CD8-positive, alpha-beta memory T cell (primary cell): ENCODE measurements around the gene TMEM212. TPM values are rescaled to one million over a fixed set of nuclear protein-coding genes. Genes with fewer than 3 reads are reported as not detected.
A peak's percentile ranks its signal among the peaks of the same experiment; 100 is the strongest.
"Not testable (repeated sequence)": the region's sequence is repeated elsewhere in the genome, so short reads cannot be mapped to it uniquely, and the experiment has no call there.

ENCODE experiments used
- CTCF ChIA-PET: fragments of 350-600 bp; sonication (Branson Sonifier 250); formaldehyde crosslinking; loops from one replicate; lab custom pipeline; 2021; ENCODE audit warnings: antibody characterized with exemption; lab: Charles Lee
- POLR2A ChIA-PET: fragments of 350-600 bp; sonication (Branson Sonifier 250); formaldehyde crosslinking; loops from one replicate; lab custom pipeline; 2021; ENCODE audit warnings: antibody characterized with exemption; lab: Charles Lee
- DNase-seq, 5 donors: peaks; one replicate each; pipeline versions ENCODE4 v3.0.0 to v3.0.0-alpha.2; 2020 to 2022; ENCODE audit warnings: mixed read lengths in 1 of 5
- H3K27ac ChIP-seq: one replicate; pipeline ENCODE4 v1.7.0; 2013; ENCODE audit warnings: low read depth, mild to moderate bottlenecking, low read length, moderate library complexity
- H3K27me3 ChIP-seq: 2 replicates; pipeline ENCODE4 v1.7.0; 2013; ENCODE audit warnings: low read length, mild to moderate bottlenecking; ENCODE audit not compliant: insufficient read depth, poor library complexity, severe bottlenecking
- H3K36me3 ChIP-seq: 2 replicates; pipeline ENCODE4 v1.7.0; 2013; ENCODE audit warnings: mild to moderate bottlenecking, low read length, moderate library complexity; ENCODE audit not compliant: insufficient read depth
- H3K4me1 ChIP-seq: 2 replicates; pipeline ENCODE4 v1.7.0; 2013; ENCODE audit warnings: mild to moderate bottlenecking, low read length, moderate library complexity; ENCODE audit not compliant: insufficient read depth
- H3K4me3 ChIP-seq: 2 replicates; pipeline ENCODE4 v1.7.0; 2013; ENCODE audit warnings: mild to moderate bottlenecking, low read length
- H3K9me3 ChIP-seq: 2 replicates; pipeline ENCODE4 v1.7.0; 2013; ENCODE audit warnings: mild to moderate bottlenecking, low read length
- H3K27ac Mint-ChIP-seq, 8 donors: one replicate each; pipeline ENCODE4 v1.8.0; 2020 to 2021; ENCODE audit warnings: mixed read lengths in 8 of 8, mild to moderate bottlenecking in 6 of 8, inconsistent platforms in 3 of 8, moderate library complexity in 3 of 8
- H3K27me3 Mint-ChIP-seq, 2 donors: one replicate each; pipeline ENCODE4 v1.8.0; 2020 to 2021; ENCODE audit warnings: mixed read lengths in 2 of 2, mild to moderate bottlenecking in 1 of 2, moderate library complexity in 1 of 2
- H3K36me3 Mint-ChIP-seq, 3 donors: one replicate each; pipeline ENCODE4 v1.8.0; 2020 to 2021; ENCODE audit warnings: mixed read lengths in 3 of 3, inconsistent platforms in 1 of 3, mild to moderate bottlenecking in 1 of 3
- H3K4me1 Mint-ChIP-seq, 3 donors: one replicate each; pipeline ENCODE4 v1.8.0; 2020 to 2021; ENCODE audit warnings: mixed read lengths in 3 of 3, inconsistent platforms in 1 of 3, mild to moderate bottlenecking in 1 of 3
- H3K4me3 Mint-ChIP-seq, 7 donors: one replicate each; pipeline ENCODE4 v1.8.0; 2020 to 2021; ENCODE audit warnings: mixed read lengths in 7 of 7, mild to moderate bottlenecking in 6 of 7, moderate library complexity in 4 of 7, inconsistent platforms in 2 of 7
- H3K9me3 Mint-ChIP-seq, 5 donors: one replicate each; pipeline ENCODE4 v1.8.0; 2020 to 2022; ENCODE audit warnings: mixed read lengths in 5 of 5, mild to moderate bottlenecking in 3 of 5, moderate library complexity in 2 of 5, inconsistent platforms in 1 of 5
- polyA plus RNA-seq: library from polyadenylated mRNA; unstranded; fragments of 300-500 nt; fragmentation: Illumina TruSeq; gene quantifications from one replicate; pipeline ENCODE4 v1.2.3, GENCODE V29; 2021
- total RNA-seq, 2 experiments: library from RNA; stranded (reverse); gene quantifications; one replicate each; pipeline ENCODE4 v1.2.3, GENCODE V29; 2021

TMEM212 gene
- total and polyA plus RNA-seq, 3 experiments from 2014 or later, result not detected

DNA sequence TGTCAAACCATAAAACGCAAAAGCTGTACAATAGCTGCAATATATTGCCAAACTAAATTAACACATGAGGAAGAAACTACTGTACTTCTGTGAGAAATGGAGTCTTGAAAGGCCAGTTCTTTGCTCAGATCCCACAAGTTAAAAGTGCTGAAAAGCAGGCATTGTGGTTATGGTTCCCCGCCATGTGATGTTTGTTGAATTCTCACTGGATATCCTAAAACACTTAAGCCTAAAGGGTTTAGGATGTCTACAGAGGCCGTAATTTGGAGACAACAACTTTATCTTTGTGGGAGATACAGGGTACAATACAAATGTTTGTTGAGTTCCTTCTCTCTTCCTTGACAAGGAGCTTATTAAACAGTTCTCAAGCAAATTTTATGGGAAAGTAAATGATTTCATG is 53.2 kb downstream of the TMEM212 start:
- H3K4me1 ChIP-seq, result no peaks in the 10 kb centered on the region
- no peaks in the 10 kb centered on the region for H3K27me3 ChIP-seq
- Mint-ChIP-seq H3K4me3 (no peak overlapping the region), H3K4me1 (no peaks in the 10 kb centered on the region), H3K9me3 (no peaks in the 10 kb centered on the region), H3K27ac (no peak overlapping the region), H3K27me3 (peaks cover 5 to 33% of the 10 kb centered on the region in 2 donors), H3K36me3 (peaks cover 0 to 3% (median 0%) of the 10 kb centered on the region in 3 donors)
- no peak for DNase-seq
- no peaks in the 10 kb centered on the region for H3K9me3 ChIP-seq
- no peaks in the 10 kb centered on the region for H3K36me3 ChIP-seq
- no peak overlapping the region for H3K27ac ChIP-seq
- ChIA-PET POLR2A (no interaction called here), CTCF (no interaction called here)
- H3K4me3 ChIP-seq, result no peak overlapping the region

DNA sequence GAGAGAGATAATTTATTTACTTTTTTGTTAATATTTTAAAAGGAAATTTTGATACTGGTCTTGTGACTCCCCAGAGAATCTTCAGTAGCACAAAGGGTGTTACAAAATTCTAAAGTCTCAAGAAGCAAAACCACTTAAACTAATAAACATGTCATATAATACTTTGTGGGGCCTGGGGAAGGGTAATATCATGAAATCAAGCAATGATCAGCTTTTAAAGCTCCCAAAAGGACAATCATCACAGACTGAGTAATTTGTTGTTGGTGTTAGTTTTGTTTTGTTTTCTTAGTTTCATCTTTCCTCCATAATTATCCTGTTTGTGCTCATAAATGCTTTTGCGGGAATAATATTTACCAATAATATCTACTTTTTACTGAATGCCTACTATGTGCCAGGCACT is 55.0 kb downstream of the TMEM212 start:
- Mint-ChIP-seq H3K4me3 (no peak overlapping the region), H3K27me3 (peaks cover 7 to 34% of the 10 kb centered on the region in 2 donors), H3K27ac (no peak overlapping the region), H3K9me3 (no peaks in the 10 kb centered on the region), H3K4me1 (no peaks in the 10 kb centered on the region), H3K36me3 (peaks cover 0 to 3% (median 0%) of the 10 kb centered on the region in 3 donors)
- POLR2A ChIA-PET, result no interaction called here
- H3K4me1 ChIP-seq, result no peaks in the 10 kb centered on the region
- no peaks in the 10 kb centered on the region for H3K9me3 ChIP-seq
- H3K36me3 ChIP-seq, result no peaks in the 10 kb centered on the region
- no peak overlapping the region for H3K27ac ChIP-seq
- H3K4me3 ChIP-seq, result no peak overlapping the region
- CTCF ChIA-PET, result no interaction called here
- DNase-seq, result no peak
- no peaks in the 10 kb centered on the region for H3K27me3 ChIP-seq

DNA sequence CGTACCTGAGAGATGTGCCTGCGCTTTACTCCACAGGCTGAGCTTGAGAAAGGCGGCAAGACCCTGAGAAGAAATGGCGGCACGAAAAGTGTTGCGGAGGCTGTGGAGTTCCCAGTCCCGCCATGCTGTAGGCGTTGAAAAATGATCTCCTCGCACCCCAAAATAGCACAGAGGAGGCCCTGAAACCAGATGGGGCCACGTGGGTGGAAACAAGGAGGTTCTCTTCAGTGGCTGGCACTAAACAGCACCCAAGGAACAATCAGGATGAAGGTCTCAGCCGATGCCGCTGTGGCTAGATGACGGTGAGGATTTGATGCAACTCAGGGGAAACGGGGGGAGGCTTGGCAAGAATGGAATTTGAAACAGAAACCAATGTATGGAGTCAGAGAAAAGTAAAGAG is 57.3 kb downstream of the TMEM212 start:
- H3K27me3 Mint-ChIP-seq, result peaks cover 7 to 21% of the 10 kb centered on the region in 2 donors
- CTCF ChIA-PET, result no interaction called here
- no peak for DNase-seq

DNA sequence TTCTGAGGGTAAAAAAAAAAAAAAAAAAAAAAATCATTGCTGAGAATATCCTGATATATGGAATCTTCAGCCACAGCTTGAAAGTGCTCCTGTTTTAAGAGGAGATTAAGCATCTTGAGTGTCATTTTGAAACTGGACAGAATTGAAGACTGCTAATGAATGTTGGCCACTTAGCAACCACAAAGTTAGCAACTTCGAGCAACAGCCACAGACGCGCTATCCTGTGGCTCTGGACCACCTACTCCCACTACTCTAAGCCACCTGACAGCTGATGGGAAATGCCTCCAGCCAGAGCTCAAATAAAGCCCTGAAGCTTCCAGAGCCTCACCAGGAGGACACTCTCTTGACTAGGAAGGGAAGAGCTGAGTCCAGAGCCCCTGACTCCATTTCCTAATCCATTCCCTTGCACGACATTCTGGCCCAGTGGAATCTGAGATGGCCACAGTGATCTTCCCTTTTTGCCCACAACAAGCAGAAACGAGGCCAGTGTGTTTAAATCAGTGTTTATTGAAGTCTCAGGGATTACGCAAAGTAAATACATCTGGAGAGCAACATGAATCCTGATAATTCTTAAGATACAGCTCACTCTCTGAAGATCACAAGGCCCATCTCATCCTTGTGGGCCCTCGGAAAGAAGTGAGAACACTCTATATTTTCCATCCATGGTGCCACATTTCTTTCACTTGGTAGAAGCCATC is 58.6 kb downstream of the TMEM212 start:
- Mint-ChIP-seq H3K4me3 (no peak overlapping the region), H3K4me1 (no peaks in the 10 kb centered on the region), H3K9me3 (no peaks in the 10 kb centered on the region), H3K27me3 (peaks cover 7 to 21% of the 10 kb centered on the region in 2 donors), H3K27ac (peak overlapping the region in 2 of 8 donors; percentile 9 to 50), H3K36me3 (peaks cover 0 to 7% (median 0%) of the 10 kb centered on the region in 3 donors)
- H3K27me3 ChIP-seq, result no peaks in the 10 kb centered on the region
- no peaks in the 10 kb centered on the region for H3K4me1 ChIP-seq
- H3K4me3 ChIP-seq, result no peak overlapping the region
- ChIA-PET CTCF (no interaction called here), POLR2A (no interaction called here)
- H3K27ac ChIP-seq, result no peak overlapping the region
- no peaks in the 10 kb centered on the region for H3K9me3 ChIP-seq
- H3K36me3 ChIP-seq, result no peaks in the 10 kb centered on the region
- no peak for DNase-seq

More for the DNA sequence above, 57.3 kb downstream of the TMEM212 start:
- POLR2A ChIA-PET, result no interaction called here
- no peaks in the 10 kb centered on the region for H3K27me3 ChIP-seq
- H3K4me3 ChIP-seq, result no peak overlapping the region
- no peaks in the 10 kb centered on the region for H3K4me1 Mint-ChIP-seq
- no peaks in the 10 kb centered on the region for H3K4me1 ChIP-seq
- H3K27ac ChIP-seq, result no peak overlapping the region
- no peaks in the 10 kb centered on the region for H3K9me3 ChIP-seq
- H3K9me3 Mint-ChIP-seq, result no peaks in the 10 kb centered on the region
- H3K36me3 Mint-ChIP-seq, result peaks cover 0 to 7% (median 0%) of the 10 kb centered on the region in 3 donors
- H3K36me3 ChIP-seq, result no peaks in the 10 kb centered on the region
- peak overlapping the region in 1 of 7 donors; percentile 29 for H3K4me3 Mint-ChIP-seq
- H3K27ac Mint-ChIP-seq, result peak overlapping the region in 1 of 8 donors; percentile 52

DNA sequence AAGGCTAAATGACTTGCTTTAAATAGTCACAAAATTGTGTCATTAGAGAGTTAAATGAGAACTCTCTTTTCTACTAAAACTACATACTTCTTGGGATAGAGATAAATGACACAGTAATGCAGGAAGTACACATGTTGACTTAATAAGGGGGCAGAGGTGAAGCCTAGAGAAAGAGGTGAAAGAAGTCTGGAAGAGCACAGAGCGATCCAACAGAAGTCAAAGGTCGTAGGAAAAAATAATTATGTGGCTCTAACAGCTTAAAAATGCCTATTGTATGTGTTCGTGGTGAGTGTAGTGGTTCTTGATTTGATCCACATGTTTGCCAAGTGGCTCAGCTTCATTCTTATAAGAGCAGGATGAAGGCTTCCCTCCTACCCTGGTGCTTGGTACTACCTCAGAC is 61.7 kb downstream of the TMEM212 start:
- no peaks in the 10 kb centered on the region for H3K4me1 Mint-ChIP-seq
- peaks cover 0 to 7% (median 0%) of the 10 kb centered on the region in 3 donors for H3K36me3 Mint-ChIP-seq
- no peak for DNase-seq
- H3K27ac ChIP-seq, result no peak overlapping the region
- H3K9me3 Mint-ChIP-seq, result no peaks in the 10 kb centered on the region
- ChIA-PET POLR2A (no interaction called here), CTCF (no interaction called here)
- no peak overlapping the region for H3K27ac Mint-ChIP-seq
- H3K4me1 ChIP-seq, result no peaks in the 10 kb centered on the region
- no peak overlapping the region for H3K4me3 ChIP-seq
- no peaks in the 10 kb centered on the region for H3K27me3 ChIP-seq
- no peaks in the 10 kb centered on the region for H3K9me3 ChIP-seq
- peaks cover 3 to 19% of the 10 kb centered on the region in 2 donors for H3K27me3 Mint-ChIP-seq
- no peak overlapping the region for H3K4me3 Mint-ChIP-seq
- H3K36me3 ChIP-seq, result no peaks in the 10 kb centered on the region

DNA sequence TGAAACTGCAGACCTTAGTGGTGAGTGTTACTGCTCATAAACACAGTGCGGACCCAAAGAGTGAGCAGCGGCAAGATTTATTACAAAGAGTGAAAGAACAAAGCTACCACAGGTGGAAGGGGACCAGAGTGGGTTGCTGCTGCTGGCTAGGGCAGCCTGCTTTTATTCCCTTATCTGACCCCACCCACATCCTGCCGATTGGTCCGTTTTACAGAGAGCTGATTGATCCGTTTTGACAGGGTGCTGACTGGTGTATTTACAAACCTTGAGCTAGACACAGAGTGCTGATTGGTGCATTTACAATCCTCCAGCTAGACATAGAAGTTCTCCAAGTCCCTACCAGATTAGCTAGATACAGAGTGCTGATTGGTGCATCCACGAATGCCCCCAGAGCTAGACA is 63.4 kb downstream of the TMEM212 start:
- H3K4me3 Mint-ChIP-seq, CTCF ChIA-PET: not testable (repeated sequence)

DNA sequence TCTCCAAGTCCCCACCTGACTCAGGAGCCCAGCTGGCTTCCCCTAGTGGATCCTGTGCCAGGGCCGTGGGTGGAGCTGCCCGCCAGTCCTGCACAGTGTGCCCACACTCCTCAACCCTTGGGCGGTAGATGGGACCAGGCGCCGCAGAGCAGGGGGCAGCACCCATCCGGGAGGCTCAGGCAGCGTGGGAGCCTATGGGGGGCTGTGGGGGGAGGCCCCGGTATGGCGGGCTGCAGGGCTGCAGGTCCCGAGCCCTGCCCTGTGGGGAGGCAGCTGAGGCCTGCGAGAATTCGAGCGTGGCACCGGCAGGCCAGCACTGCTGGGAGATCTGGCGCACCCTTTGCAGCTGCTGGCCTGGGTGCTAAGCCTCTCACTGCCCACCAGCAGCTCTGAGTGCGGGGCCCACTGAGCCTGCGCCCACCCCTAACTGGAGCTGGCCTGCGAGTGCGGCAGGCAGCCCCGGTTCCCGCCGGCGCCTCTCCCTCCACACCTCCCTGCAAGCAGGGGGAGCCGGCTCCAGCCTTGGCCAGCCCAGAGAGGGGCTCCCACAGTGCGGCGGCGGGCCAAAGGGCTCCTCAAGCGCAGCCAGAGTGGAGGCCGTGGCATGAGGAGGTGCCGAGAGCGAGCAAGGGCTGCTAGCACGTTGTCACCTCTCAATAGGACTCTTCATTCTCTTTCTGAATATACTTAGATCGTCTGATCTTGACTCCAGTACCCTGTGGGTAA is 64.0 kb downstream of the TMEM212 start:
- Histone ChIP-seq H3K4me1 (no peaks in the 10 kb centered on the region), H3K4me3 (no peak overlapping the region), H3K36me3 (no peaks in the 10 kb centered on the region), H3K27ac (no peak overlapping the region), H3K9me3 (no peaks in the 10 kb centered on the region), H3K27me3 (no peaks in the 10 kb centered on the region)
- H3K27me3 Mint-ChIP-seq, result peaks cover 3% of the 10 kb centered on the region in 2 donors
- H3K4me3 Mint-ChIP-seq, result no peak overlapping the region
- no peak for DNase-seq
- H3K27ac Mint-ChIP-seq, result no peak overlapping the region
- CTCF ChIA-PET, result no interaction called here
- POLR2A ChIA-PET, result no interaction called here
- H3K36me3 Mint-ChIP-seq, result peaks cover 0 to 4% (median 0%) of the 10 kb centered on the region in 3 donors
- H3K9me3 Mint-ChIP-seq, result peaks cover 0 to 6% (median 0%) of the 10 kb centered on the region in 5 donors
- H3K4me1 Mint-ChIP-seq, result no peaks in the 10 kb centered on the region

More for the DNA sequence above, 63.4 kb downstream of the TMEM212 start:
- H3K27ac ChIP-seq, H3K27ac Mint-ChIP-seq, H3K27me3 Mint-ChIP-seq, H3K9me3 Mint-ChIP-seq, H3K36me3 Mint-ChIP-seq, POLR2A ChIA-PET, H3K9me3 ChIP-seq, H3K4me1 ChIP-seq, H3K27me3 ChIP-seq, DNase-seq, H3K4me3 ChIP-seq, H3K36me3 ChIP-seq, H3K4me1 Mint-ChIP-seq: not testable (repeated sequence)

DNA sequence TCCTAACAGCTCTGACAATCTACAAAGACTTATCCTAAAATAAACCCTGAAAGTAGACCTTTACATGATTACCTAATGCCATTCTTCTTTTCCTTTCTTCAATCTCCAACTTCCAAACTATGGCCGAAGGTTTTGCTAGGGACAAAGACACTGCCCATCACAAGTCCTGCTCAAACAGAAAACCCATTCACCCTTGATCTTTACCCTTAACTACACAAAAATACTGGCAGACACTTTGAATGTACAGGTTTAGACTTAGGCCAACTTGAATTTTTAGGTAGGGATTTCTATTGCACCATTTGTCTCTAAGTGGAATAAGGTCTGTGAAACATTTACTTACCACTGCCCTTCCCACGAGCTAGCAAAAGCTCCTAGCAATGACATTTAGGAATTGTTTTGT is 64.6 kb downstream of the TMEM212 start:
- H3K36me3 Mint-ChIP-seq, result peaks cover 0 to 4% (median 0%) of the 10 kb centered on the region in 3 donors
- no peaks in the 10 kb centered on the region for H3K36me3 ChIP-seq
- H3K4me3 Mint-ChIP-seq, result no peak overlapping the region
- H3K9me3 ChIP-seq, result no peaks in the 10 kb centered on the region
- no peak for DNase-seq
- H3K27me3 ChIP-seq, result no peaks in the 10 kb centered on the region
- peaks cover 0 to 6% (median 0%) of the 10 kb centered on the region in 5 donors for H3K9me3 Mint-ChIP-seq
- POLR2A ChIA-PET, result no interaction called here
- CTCF ChIA-PET, result no interaction called here
- H3K4me3 ChIP-seq, result no peak overlapping the region
- no peak overlapping the region for H3K27ac ChIP-seq
- H3K27me3 Mint-ChIP-seq, result peaks cover 2 to 3% of the 10 kb centered on the region in 2 donors
- H3K27ac Mint-ChIP-seq, result no peak overlapping the region
- no peaks in the 10 kb centered on the region for H3K4me1 ChIP-seq
- no peaks in the 10 kb centered on the region for H3K4me1 Mint-ChIP-seq
